HepG2 (cell line): ENCODE results near the gene CREG2. TPM values are rescaled to one million over a fixed set of nuclear protein-coding genes. Genes with fewer than 3 reads are reported as not detected.

Experiments used
- ATAC-seq: fragments of 200-7000 bp; cut with Tn5 transposase; 3 replicates; pipeline ENCODE4 v1.9.1; 2020; ENCODE audit warnings: mild to moderate bottlenecking, moderate library complexity
- BruUV-seq: library from RNA; stranded (reverse); fragments of 400-500 nt; replicated peaks from 2 replicates; lab custom pipeline; 2021; lab: Mats Ljungman, UMichigan
- CTCF ChIA-PET: fragments of 300-600 bp; formaldehyde crosslinking; extraction: SDS; loops from one replicate; lab custom pipeline; 2021; ENCODE audit warnings: low total read pairs, inconsistent platforms, low intra/inter-chr PET ratio; lab: Yijun Ruan, JAX
- POLR2A ChIA-PET: fragments of 350-600 bp; sonication (Branson Sonifier 250); formaldehyde crosslinking; loops from one replicate; lab custom pipeline; 2020; ENCODE audit warnings: antibody characterized with exemption, inconsistent platforms; lab: Yijun Ruan, JAX
- DNase-seq: peaks from one replicate; pipeline ENCODE4 v3.0.0-alpha.2; 2015; ENCODE audit warnings: low spot score
- FAIRE-seq: peaks from 3 replicates; lab custom pipeline; 2011; peaks lifted over from hg19 to GRCh38; lab: Jason Lieb, UNC
- H2AFZ ChIP-seq: one replicate; pipeline ENCODE4 v1.6.1; 2011; ENCODE audit warnings: low read length, inconsistent platforms
- H3K27ac ChIP-seq: fragments of 300-600 bp; 3 replicates; pipeline ENCODE4 v1.8.0; 2011; ENCODE audit warnings: mixed run types, mild to moderate bottlenecking, mixed read lengths, low read length, inconsistent platforms; ENCODE audit not compliant: insufficient read depth; ENCODE audit errors: extremely low read length
- H3K27me3 ChIP-seq, 2 experiments: fragments of 200-600 bp in 1 of 2; 2 replicates in 1 of 2; 3 replicates in 1 of 2; pipeline versions ENCODE4 v1.6.0 to v1.8.0; 2011; ENCODE audit warnings: low read length in 2 of 2, mild to moderate bottlenecking in 2 of 2, moderate library complexity in 2 of 2, inconsistent platforms in 1 of 2; ENCODE audit not compliant: insufficient read depth in 2 of 2, control insufficient read depth in 1 of 2
- H3K36me3 ChIP-seq, 2 experiments: fragments of 200-600 bp in 1 of 2; replicated peaks in 1 of 2; 2 replicates in 1 of 2; 3 replicates in 1 of 2; pipeline versions ENCODE4 v1.5.1 to v1.8.0; 2011; ENCODE audit warnings: low read length in 2 of 2, inconsistent platforms in 1 of 2; ENCODE audit not compliant: insufficient read depth in 2 of 2, control insufficient read depth in 1 of 2
- H3K4me1 ChIP-seq: 2 replicates; pipeline ENCODE4 v1.5.1; 2012; ENCODE audit warnings: low read length, inconsistent platforms; ENCODE audit not compliant: insufficient read depth
- H3K4me2 ChIP-seq: 2 replicates; pipeline ENCODE4 v1.6.0; 2011; ENCODE audit warnings: low read depth, low read length, inconsistent platforms
- H3K4me3 ChIP-seq, 3 experiments: fragments of 200-600 bp in 1 of 3; sonication (generic), shearing (Covaris generic) in 1 of 3; replicated peaks in 1 of 3; 2 replicates each; pipeline ENCODE4 v1.5.1; 2011 to 2016; ENCODE audit warnings: low read length in 3 of 3, inconsistent platforms in 2 of 3, low read depth in 2 of 3, mild to moderate bottlenecking in 2 of 3, control low read depth in 1 of 3, mixed read lengths in 1 of 3; ENCODE audit not compliant: insufficient read depth in 1 of 3
- H3K79me2 ChIP-seq: one replicate; pipeline ENCODE4 v1.6.1; 2011; ENCODE audit warnings: low read length, inconsistent platforms; ENCODE audit not compliant: insufficient read depth
- H3K9ac ChIP-seq: 2 replicates; pipeline ENCODE4 v1.6.0; 2011; ENCODE audit warnings: mild to moderate bottlenecking, low read depth, low read length, inconsistent platforms; ENCODE audit not compliant: insufficient read depth
- H3K9me3 ChIP-seq: 2 replicates; pipeline ENCODE4 v1.5.1; 2012; ENCODE audit warnings: mild to moderate bottlenecking, low read length
- H4K20me1 ChIP-seq: 2 replicates; pipeline ENCODE4 v1.6.0; 2011; ENCODE audit warnings: inconsistent platforms, mild to moderate bottlenecking, low read length, moderate library complexity; ENCODE audit not compliant: insufficient read depth
- ELF3 ChIP-seq: IDR thresholded peaks from 2 replicates; pipeline ENCODE4 v1.6.1; 2016; ENCODE audit warnings: missing genetic modification reagents, missing compliant biosample characterization
- SMC3 ChIP-seq: IDR thresholded peaks from 2 replicates; pipeline ENCODE4 v1.6.1; 2011; ENCODE audit warnings: low read length, improper control_type of control experiment
- SMYD3 ChIP-seq: sonication (generic); formaldehyde crosslinking; IDR thresholded peaks from 2 replicates; pipeline ENCODE4 v1.8.1; 2023; ENCODE audit warnings: mild to moderate bottlenecking, missing genetic modification reagents
- ZBTB4 ChIP-seq: sonication (generic); formaldehyde crosslinking; IDR thresholded peaks from 2 replicates; pipeline ENCODE4 v1.4.0; 2020; ENCODE audit warnings: missing genetic modification reagents, mild to moderate bottlenecking, borderline replicate concordance
- ZNF569 ChIP-seq: sonication (generic); formaldehyde crosslinking; IDR thresholded peaks from 2 replicates; pipeline ENCODE4 v1.5.0; 2020; ENCODE audit warnings: mild to moderate bottlenecking, missing genetic modification reagents, moderate library complexity, borderline replicate concordance
- ZNF616 ChIP-seq: sonication (generic); formaldehyde crosslinking; IDR thresholded peaks from 2 replicates; pipeline ENCODE4 v1.5.0; 2020; ENCODE audit warnings: low read depth, mild to moderate bottlenecking, missing genetic modification reagents
- ZNF784 ChIP-seq: sonication (generic); formaldehyde crosslinking; IDR thresholded peaks from 2 replicates; pipeline ENCODE4 v1.5.1; 2020; ENCODE audit warnings: missing genetic modification reagents, mild to moderate bottlenecking, borderline replicate concordance
- WGBS: methylation state at CpG from one replicate; pipeline ENCODE4 v1.1.6; 2017; ENCODE audit warnings: low lambda C conversion rate; 5-methylcytosine and 5-hydroxymethylcytosine counted together
- in situ Hi-C: cut with HindIII; loops from 2 replicates; pipeline ENCODE4 v1.10.0; 2017; ENCODE audit warnings: low pct_unique_long_range_greater_than_20kb; ENCODE audit not compliant: extremely low pct_ligation_motif_present
- intact Hi-C: fragments of 100-400 bp; cut with micrococcal nuclease; formaldehyde crosslinking; loops from one replicate; pipeline ENCODE4 v1.10.0; 2022; ENCODE audit not compliant: unreplicated experiment
- polyA plus RNA-seq, 8 experiments: library from polyadenylated mRNA; depleted of rRNA in 3 of 8; stranded (reverse) in 7 of 8; unstranded in 1 of 8; fragments of >200 nt; fragmentation: Illumina TruSeq in 4 of 8; extraction: Trizol in 4 of 8; gene quantifications; 2 replicates each; pipeline versions ENCODE4 v1.2.1 to v1.2.3, GENCODE V29; 2011 to 2016; ENCODE audit warnings: low read depth in 4 of 8, missing spikeins in 1 of 8, mixed read lengths in 1 of 8; ENCODE audit not compliant: insufficient read depth in 1 of 8
- total RNA-seq, 5 experiments: library from RNA; depleted of rRNA; stranded (reverse); fragments of >200 nt; fragmentation: Illumina TruSeq; extraction: Trizol; gene quantifications; 2 replicates each; pipeline ENCODE4 v1.2.3, GENCODE V29; 2016; ENCODE audit warnings: low read depth in 1 of 5
- TF ChIP-seq, protein P1 (sequence below): sonication (generic); formaldehyde crosslinking; IDR thresholded peaks from 2 replicates; pipeline ENCODE4 v1.4.0; 2020; ENCODE audit warnings: missing genetic modification reagents, borderline replicate concordance
- TF ChIP-seq, protein P2 (sequence below): sonication (generic); formaldehyde crosslinking; IDR thresholded peaks from 2 replicates; pipeline ENCODE4 v1.5.0; 2020; ENCODE audit warnings: mild to moderate bottlenecking, missing genetic modification reagents

CREG2 gene
- total and polyA plus RNA-seq, 2 of the 13 experiments (the other 11 are each of a cell fraction or from before 2014, with no cell fraction given), result 0.18 to 0.26 TPM

DNA sequence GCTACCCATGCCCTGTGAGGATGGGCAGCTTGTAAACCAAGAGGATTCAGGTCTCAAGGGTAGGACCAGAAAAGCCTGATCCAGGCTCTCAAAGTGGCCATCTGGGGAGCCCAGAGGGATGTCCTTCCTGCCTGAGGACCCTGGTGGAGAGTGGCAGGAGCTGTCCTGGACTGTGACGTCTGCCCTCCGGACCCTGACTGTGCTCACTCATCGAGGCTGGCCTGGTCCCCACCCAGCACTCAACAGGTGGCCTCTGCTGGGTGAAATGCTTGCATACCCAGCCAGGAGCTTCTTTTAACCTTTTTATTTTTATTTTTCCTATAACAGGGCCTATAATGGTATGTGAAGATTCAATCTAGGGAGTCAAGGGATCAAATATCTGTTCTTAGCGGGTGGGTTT, 24.5 kb downstream of the CREG2 start:
- TF ChIP-seq, protein P1, sequence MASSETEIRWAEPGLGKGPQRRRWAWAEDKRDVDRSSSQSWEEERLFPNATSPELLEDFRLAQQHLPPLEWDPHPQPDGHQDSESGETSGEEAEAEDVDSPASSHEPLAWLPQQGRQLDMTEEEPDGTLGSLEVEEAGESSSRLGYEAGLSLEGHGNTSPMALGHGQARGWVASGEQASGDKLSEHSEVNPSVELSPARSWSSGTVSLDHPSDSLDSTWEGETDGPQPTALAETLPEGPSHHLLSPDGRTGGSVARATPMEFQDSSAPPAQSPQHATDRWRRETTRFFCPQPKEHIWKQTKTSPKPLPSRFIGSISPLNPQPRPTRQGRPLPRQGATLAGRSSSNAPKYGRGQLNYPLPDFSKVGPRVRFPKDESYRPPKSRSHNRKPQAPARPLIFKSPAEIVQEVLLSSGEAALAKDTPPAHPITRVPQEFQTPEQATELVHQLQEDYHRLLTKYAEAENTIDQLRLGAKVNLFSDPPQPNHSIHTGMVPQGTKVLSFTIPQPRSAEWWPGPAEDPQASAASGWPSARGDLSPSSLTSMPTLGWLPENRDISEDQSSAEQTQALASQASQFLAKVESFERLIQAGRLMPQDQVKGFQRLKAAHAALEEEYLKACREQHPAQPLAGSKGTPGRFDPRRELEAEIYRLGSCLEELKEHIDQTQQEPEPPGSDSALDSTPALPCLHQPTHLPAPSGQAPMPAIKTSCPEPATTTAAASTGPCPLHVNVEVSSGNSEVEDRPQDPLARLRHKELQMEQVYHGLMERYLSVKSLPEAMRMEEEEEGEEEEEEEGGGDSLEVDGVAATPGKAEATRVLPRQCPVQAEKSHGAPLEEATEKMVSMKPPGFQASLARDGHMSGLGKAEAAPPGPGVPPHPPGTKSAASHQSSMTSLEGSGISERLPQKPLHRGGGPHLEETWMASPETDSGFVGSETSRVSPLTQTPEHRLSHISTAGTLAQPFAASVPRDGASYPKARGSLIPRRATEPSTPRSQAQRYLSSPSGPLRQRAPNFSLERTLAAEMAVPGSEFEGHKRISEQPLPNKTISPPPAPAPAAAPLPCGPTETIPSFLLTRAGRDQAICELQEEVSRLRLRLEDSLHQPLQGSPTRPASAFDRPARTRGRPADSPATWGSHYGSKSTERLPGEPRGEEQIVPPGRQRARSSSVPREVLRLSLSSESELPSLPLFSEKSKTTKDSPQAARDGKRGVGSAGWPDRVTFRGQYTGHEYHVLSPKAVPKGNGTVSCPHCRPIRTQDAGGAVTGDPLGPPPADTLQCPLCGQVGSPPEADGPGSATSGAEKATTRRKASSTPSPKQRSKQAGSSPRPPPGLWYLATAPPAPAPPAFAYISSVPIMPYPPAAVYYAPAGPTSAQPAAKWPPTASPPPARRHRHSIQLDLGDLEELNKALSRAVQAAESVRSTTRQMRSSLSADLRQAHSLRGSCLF, result no peak
- TF ChIP-seq, protein P2, sequence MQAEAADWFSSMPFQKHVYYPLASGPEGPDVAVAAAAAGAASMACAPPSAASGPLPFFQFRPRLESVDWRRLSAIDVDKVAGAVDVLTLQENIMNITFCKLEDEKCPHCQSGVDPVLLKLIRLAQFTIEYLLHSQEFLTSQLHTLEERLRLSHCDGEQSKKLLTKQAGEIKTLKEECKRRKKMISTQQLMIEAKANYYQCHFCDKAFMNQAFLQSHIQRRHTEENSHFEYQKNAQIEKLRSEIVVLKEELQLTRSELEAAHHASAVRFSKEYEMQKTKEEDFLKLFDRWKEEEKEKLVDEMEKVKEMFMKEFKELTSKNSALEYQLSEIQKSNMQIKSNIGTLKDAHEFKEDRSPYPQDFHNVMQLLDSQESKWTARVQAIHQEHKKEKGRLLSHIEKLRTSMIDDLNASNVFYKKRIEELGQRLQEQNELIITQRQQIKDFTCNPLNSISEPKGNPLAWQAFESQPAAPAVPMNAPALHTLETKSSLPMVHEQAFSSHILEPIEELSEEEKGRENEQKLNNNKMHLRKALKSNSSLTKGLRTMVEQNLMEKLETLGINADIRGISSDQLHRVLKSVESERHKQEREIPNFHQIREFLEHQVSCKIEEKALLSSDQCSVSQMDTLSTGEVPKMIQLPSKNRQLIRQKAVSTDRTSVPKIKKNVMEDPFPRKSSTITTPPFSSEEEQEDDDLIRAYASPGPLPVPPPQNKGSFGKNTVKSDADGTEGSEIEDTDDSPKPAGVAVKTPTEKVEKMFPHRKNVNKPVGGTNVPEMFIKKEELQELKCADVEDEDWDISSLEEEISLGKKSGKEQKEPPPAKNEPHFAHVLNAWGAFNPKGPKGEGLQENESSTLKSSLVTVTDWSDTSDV (CRISPR knock-in tag), result no peak
- TF ChIP-seq ELF3 (CRISPR knock-in tag), result no peak
- TF ChIP-seq SMYD3, result no peak
- no peak for TF ChIP-seq ZNF616 (CRISPR knock-in tag)
- no peak for TF ChIP-seq SMC3
- TF ChIP-seq ZBTB4 (CRISPR knock-in tag), result no peak
- no peak for TF ChIP-seq ZNF784 (CRISPR knock-in tag)
- no peak for TF ChIP-seq ZNF569
- Histone ChIP-seq H2AFZ (no peak overlapping the region), H3K27me3 (peaks cover 0 to 17% of the 10 kb centered on the region in 2 experiments; a peak in 4 of 5 replicates), H3K79me2 (no peaks in the 10 kb centered on the region), H3K9ac (no peak overlapping the region), H3K27ac (no peak overlapping the region), H3K4me3 (no peak overlapping the region), H4K20me1 (no peaks in the 10 kb centered on the region), H3K36me3 (no peaks in the 10 kb centered on the region), H3K9me3 (no peaks in the 10 kb centered on the region), H3K4me2 (no peak overlapping the region), H3K4me1 (peaks cover 5% of the 10 kb centered on the region; the same call in 1 of the 2 replicates)
- FAIRE-seq, result no peak
- DNase-seq, result no peak
- in situ Hi-C loops (no loop called here), intact Hi-C loops (no loop called here)
- POLR2A ChIA-PET, result no interaction called here
- ATAC-seq, result peak; percentile 68
- 35% methylated on average over 4 of the region's 4 CpGs for WGBS
- CTCF ChIA-PET, result no interaction called here
- no TSS peak for BruUV-seq
